GM19238 (cell line): ENCODE data around the gene CR1.
"Not testable (repeated sequence)": the region's sequence is repeated elsewhere in the genome, so short reads cannot be mapped to it uniquely, and the experiment has no call there.

Experiments
- DNase-seq: peaks from one replicate; pipeline ENCODE4 v3.0.0; 2011; ENCODE audit warnings: low spot score; ENCODE audit not compliant: insufficient read length

Gene CR1

GRCh38 chr1:207503950-207504349, 8.0 kb downstream of the CR1 start:
- DNase-seq, result no peak

- DNase-seq, result no peak
Measured at GRCh38 chr1:207504438-207504837, 8.5 kb downstream of the CR1 start.

DNA sequence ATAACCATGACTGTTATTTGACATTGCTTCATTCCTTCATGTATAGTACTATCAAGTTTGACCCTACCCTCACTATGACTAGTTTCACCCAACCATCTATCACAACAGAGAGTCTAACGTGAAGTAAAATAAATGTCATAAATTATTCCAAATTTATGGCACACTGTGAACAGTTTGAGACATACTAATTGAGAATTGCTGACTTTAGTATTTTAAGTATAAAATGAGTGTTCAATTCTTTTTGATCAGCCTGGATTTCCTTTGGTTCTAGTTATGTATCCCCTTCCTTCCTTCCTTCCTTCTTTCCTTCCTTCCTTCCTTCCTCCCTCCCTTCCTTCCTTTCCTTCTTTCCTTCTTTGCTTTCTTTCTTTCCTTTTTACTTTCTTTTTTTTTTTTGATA, 14.5 kb downstream of the CR1 start:
- no peak for DNase-seq

DNA sequence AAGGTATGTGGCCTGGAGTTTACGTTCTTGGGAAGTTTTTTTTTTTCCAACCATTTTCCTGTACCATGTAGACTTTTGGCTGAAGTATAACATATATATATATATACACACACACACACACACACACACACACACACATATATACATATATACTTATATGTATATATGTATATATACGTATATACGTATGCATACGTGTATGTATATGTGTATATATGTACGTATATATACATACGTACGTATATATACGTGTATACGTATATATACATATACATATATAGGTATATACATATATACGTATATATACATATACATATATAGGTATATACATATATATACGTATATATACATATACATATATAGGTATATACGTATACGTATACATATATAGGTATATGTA, 18.9 kb downstream of the CR1 start:
- DNase-seq, result no peak

DNA sequence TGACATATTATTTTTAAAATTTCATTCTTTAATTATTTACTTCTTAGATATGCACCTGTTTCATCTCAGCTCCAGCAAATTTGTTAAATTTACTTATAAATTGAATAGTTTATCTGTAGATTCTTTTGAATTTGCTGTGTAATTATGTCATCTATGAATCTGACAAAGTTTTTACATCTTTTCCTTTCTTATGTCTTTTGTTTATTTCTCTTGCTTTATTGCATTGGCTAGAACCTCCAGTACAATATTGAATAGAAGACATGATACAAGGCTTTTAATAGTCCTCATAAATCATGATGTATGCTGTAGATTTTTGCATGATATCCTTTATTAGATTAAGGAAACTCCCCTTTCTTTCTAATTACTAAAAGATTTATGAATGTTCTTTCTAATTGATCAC, 20.8 kb downstream of the CR1 start:
- no peak for DNase-seq

GRCh38 chr1:207518608-207519236, 22.8 kb downstream of the CR1 start:
- no peak for DNase-seq

DNA sequence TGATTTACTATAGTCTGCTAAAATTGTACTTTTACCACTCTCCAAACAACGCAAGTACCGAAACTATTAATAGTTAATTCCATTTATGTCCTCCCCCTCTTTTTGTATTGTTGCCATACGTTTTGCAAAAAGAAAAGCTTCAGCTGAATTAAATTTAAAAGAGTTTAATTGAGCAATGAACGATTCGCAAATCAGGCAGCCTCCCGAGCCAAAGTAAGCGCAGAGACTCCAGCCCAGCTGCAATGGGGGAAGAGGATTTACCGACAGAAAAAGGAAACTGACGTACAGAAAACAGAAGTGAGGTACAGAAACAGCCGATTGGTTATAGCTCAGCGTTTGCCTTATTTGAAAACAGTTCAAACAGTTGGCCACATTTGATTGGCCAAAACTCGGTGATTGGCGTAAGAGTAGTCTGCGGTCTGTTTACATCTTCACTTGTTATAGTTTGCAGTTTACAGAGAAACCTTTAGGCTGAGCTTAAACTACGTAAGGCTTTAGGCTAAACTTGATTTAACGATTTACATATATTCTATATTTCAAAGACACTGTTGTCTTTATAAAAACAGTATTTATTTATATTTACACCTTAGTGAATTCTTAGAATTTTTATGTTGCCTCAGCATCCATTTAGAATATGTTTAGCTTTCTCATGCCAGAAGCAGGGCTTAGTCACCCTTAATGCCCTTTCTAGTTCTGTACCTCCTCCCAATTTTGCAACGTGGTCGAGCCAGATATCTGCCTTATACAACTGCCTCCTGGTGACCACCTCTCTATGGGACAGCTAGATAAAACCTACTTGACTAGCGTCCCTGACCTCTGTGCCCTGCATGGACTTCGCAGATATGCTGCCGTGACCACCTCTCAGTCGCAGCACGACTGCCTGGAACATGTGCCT, 23.8 kb downstream of the CR1 start:
- no peak for DNase-seq

- DNase-seq, result not testable (repeated sequence)
Measured at GRCh38 chr1:207520400-207521345, 24.7 kb downstream of the CR1 start.

GRCh38 chr1:207525239-207525638, 29.3 kb downstream of the CR1 start:
- DNase-seq, result not testable (repeated sequence)

- not testable (repeated sequence) for DNase-seq
Measured at GRCh38 chr1:207528401-207528800, 32.4 kb downstream of the CR1 start.

DNA sequence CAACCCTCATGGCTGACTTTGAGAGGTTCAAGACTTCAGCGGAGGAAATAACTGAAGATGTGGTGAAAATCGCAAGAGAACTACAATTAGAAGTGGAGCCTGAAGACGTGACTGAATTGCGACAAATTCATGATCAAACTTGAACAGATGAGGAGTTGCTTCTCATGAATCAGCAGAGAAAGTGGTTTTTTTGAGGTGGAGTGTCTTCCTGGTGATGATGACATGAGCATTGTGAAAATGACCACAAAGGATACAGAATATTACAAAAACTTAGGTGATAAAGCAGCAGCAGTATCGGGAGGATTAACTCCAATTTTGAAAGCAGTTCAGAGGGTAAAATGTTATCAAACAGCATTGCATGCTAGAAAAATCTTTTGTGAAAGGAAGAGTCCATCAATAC, 40.3 kb downstream of the CR1 start:
- DNase-seq, result not testable (repeated sequence)

- DNase-seq, result not testable (repeated sequence)
Measured at GRCh38 chr1:207546677-207547357, 50.9 kb downstream of the CR1 start.

- DNase-seq, result not testable (repeated sequence)
Measured at GRCh38 chr1:207554823-207555222, 58.9 kb downstream of the CR1 start.

DNA sequence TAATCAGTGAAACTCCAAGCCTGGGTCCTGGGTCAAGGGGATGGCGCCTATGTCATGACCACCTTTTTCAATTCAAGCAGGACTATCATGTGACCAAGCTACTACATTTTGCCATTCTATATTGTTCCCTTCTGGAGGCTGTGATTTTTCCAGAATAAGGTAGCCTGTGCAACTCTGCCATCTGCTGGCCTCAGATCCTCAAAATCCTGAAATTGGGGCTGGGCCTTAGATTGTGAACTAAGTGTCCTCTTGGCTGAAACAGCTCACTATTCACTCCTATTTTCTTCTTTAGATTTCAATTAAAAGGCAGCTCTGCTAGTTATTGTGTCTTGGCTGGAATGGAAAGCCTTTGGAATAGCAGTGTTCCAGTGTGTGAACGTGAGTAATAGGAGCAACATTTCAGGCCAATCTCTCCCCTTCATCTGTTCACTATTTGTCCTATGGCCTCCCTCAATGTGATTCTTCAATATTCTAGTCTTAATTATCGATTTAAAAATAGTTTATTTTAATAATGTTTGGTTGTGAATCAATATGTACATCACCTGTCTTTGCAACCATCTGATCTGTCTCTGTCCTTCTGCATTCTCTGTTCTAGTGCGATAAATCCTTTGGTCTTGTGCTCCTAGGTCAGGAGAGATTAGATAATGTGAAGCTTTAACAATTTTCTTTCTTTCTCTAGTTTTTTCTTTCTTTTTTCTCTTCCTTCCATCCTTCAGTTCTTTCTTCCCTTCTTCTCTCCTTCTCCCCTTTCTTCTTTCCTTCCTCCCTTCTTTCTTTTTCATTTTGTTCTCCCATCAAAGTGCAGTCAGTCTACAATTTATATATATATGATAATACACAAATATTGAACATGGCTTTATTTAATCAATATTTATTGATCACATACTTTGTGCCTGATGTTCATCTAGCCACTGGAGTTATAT, 69.8 kb downstream of the CR1 start:
- DNase-seq, result no peak

- DNase-seq, result not testable (repeated sequence)
Measured at GRCh38 chr1:207571926-207572325, 76.0 kb downstream of the CR1 start.

- DNase-seq, result not testable (repeated sequence)
Measured at GRCh38 chr1:207573074-207573473, 77.1 kb downstream of the CR1 start.

- DNase-seq, result not testable (repeated sequence)
Measured at GRCh38 chr1:207575381-207575780, 79.4 kb downstream of the CR1 start.

- no peak for DNase-seq
Measured at GRCh38 chr1:207578796-207579435, 83.0 kb downstream of the CR1 start.

- peak; percentile 16 for DNase-seq
Measured at GRCh38 chr1:207579436-207579799, 83.5 kb downstream of the CR1 start.
